ENCODE results near the gene PDIA6.

Gene PDIA6

DNA sequence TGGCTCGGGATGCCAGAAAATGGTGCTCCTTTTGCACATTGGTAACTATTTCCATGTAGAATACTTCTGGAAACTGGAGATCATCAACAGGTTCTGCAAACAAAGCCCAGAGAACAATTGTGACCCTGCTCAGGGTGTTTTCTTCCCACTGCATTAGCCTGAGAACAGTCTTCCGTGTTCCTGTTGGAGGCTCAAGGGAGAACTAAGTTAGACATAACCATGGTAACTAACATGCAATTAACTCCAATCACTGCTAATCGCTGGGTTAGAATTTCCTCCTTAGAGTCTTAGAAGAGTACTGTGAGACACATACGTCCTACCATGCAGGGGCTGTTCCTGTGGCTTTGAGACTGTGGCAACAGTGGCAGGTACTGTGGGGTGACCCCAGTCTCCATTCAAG, 36.0 kb upstream of the PDIA6 start:
- DNase-seq (ENCODE audit: low read depth): no peak
- H3K4me3 ChIP-seq (replicated peaks; ENCODE audit: low read depth, low read length): no peak overlapping the region
- TF ChIP-seq, protein P1, sequence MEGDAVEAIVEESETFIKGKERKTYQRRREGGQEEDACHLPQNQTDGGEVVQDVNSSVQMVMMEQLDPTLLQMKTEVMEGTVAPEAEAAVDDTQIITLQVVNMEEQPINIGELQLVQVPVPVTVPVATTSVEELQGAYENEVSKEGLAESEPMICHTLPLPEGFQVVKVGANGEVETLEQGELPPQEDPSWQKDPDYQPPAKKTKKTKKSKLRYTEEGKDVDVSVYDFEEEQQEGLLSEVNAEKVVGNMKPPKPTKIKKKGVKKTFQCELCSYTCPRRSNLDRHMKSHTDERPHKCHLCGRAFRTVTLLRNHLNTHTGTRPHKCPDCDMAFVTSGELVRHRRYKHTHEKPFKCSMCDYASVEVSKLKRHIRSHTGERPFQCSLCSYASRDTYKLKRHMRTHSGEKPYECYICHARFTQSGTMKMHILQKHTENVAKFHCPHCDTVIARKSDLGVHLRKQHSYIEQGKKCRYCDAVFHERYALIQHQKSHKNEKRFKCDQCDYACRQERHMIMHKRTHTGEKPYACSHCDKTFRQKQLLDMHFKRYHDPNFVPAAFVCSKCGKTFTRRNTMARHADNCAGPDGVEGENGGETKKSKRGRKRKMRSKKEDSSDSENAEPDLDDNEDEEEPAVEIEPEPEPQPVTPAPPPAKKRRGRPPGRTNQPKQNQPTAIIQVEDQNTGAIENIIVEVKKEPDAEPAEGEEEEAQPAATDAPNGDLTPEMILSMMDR (IDR thresholded peaks at IDR 0.05; ENCODE audit: low read length, missing control alignments): no peak

- H3K4me3 ChIP-seq (replicated peaks; ENCODE audit: low read depth, low read length): no peak overlapping the region
- TF ChIP-seq, protein P1 (IDR thresholded peaks at IDR 0.05; ENCODE audit: low read length, missing control alignments): no peak
- DNase-seq (ENCODE audit: low read depth): no peak
These were observed 34.4 kb upstream of the PDIA6 start for GRCh38 chr2:10847008-10847407.

DNA sequence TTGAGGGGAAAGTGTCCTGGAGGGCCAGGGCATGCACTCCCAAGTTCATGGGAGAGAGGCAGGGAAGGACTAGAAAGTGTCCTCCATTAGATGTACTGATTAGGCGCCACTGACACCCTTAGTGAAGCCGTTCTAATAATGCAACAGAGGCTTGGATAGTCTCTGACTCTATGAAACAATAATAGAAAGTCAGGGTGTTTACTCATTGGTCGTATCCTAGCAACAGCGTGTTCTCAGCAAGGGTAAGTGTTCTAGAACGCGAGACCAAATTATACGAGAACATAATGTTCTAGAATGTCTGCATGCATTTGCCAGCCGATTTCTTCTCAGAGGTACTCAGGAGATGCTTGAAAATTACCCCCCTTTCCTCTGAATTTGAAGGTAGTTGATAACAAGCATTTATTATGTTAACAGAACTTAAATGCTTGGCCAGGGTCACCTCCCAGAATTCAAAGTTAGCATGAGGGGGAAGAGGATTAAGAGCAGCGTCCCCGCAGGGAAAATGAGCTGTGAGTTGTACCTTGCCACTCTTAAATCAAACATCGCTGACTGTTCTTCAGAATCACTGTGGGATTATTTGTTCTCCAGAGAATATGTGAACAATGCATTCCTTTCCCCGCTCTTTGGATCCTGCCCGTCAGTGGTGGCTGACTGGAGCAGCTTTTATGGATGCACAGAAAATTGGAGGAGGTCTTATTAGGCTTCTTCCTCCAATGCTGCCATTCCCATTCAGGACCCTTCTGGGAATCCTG, 33.7 kb upstream of the PDIA6 start:
- no peak for DNase-seq (ENCODE audit: low read depth)
- TF ChIP-seq, protein P1 (IDR thresholded peaks at IDR 0.05; ENCODE audit: low read length, missing control alignments): no peak

DNA sequence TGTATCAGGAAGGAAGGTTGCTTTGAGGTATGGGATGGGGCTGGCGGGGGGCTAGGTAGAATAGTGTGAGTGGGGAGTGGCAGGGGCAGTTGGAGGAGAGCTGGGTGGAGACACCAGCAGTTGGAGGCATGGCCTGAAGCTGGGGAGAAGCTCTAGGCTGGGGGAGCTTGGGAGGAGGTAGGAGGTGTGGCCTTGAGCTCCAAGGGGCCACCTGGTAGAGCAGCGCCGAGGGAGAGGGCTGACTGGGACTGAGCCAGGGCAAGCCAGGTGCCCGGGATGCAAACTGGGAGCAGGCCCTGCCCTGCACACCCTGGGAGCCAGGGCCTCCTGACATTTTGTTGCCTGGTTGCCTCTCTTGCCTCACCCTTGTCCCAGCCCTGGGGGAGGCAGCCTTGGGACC, 33.1 kb upstream of the PDIA6 start:
- TF ChIP-seq, protein P1 (IDR thresholded peaks at IDR 0.05; ENCODE audit: low read length, missing control alignments): no peak
- no peak for DNase-seq (ENCODE audit: low read depth)
- H3K4me3 ChIP-seq (replicated peaks; ENCODE audit: low read depth, low read length): no peak overlapping the region

More for the DNA sequence above, 33.7 kb upstream of the PDIA6 start:
- no peak overlapping the region for H3K4me3 ChIP-seq (replicated peaks; ENCODE audit: low read depth, low read length)

DNA sequence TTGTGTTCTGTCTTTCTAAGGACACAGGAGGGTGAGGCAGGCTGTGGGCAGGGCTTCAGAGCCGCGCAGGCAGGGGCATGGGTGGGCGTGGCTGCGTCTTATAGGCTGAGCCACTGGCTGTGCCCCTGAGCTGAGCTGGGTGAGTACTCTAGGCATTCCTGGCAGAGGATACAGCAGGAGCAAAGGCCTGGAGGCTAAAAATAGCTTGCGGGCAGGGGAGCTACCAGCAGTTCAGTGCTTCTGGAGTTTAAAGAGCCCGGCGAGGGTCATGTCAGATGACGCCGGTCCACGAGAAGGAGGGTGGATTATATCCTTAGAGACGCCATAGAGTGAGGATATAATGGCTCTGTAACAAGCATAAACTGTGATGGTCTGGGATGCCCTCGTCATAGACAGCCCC, 31.5 kb upstream of the PDIA6 start:
- TF ChIP-seq, protein P1 (IDR thresholded peaks at IDR 0.05; ENCODE audit: low read length, missing control alignments): no peak
- no peak overlapping the region for H3K4me3 ChIP-seq (replicated peaks; ENCODE audit: low read depth, low read length)
- DNase-seq (ENCODE audit: low read depth): peak; percentile 43

GRCh38 chr2:10842506-10842905, 29.9 kb upstream of the PDIA6 start:
- TF ChIP-seq, protein P1 (IDR thresholded peaks at IDR 0.05; ENCODE audit: low read length, missing control alignments): no peak
- no peak for DNase-seq (ENCODE audit: low read depth)
- no peak overlapping the region for H3K4me3 ChIP-seq (replicated peaks; ENCODE audit: low read depth, low read length)
